HG03469 (cell line): ENCODE results near the gene RTN4RL2.
"Not testable (repeated sequence)": the region's sequence is repeated elsewhere in the genome, so short reads cannot be mapped to it uniquely, and the experiment has no call there.

Experiments used
- ATAC-seq: cut with Tn5 transposase; IDR thresholded peaks from one replicate; pipeline ENCODE4 v1.9.1; 2021; ENCODE audit warnings: mild to moderate bottlenecking, moderate library complexity, moderate number of reproducible peaks; ENCODE audit not compliant: unreplicated experiment

Gene RTN4RL2

GRCh38 chr11:57432149-57432561 is 28.2 kb upstream of the RTN4RL2 start:
- no peak for ATAC-seq

GRCh38 chr11:57432714-57433163 is 27.6 kb upstream of the RTN4RL2 start:
- ATAC-seq = peak; percentile 45

- no peak for ATAC-seq
Observed at GRCh38 chr11:57434640-57435546, 25.4 kb upstream of the RTN4RL2 start.

GRCh38 chr11:57436031-57436430 is 24.3 kb upstream of the RTN4RL2 start:
- ATAC-seq = no peak

- no peak for ATAC-seq
Observed at GRCh38 chr11:57438345-57439285, 21.7 kb upstream of the RTN4RL2 start.

- ATAC-seq = no peak
Observed at GRCh38 chr11:57439786-57440185, 20.5 kb upstream of the RTN4RL2 start.

- no peak for ATAC-seq
Observed at GRCh38 chr11:57440744-57441414, 19.4 kb upstream of the RTN4RL2 start.

- no peak for ATAC-seq
Observed at GRCh38 chr11:57444362-57445121, 15.8 kb upstream of the RTN4RL2 start.

- ATAC-seq = not testable (repeated sequence)
Observed at GRCh38 chr11:57445122-57445394, 15.3 kb upstream of the RTN4RL2 start.

- ATAC-seq = no peak
Observed at GRCh38 chr11:57446055-57446454, 14.3 kb upstream of the RTN4RL2 start.

- no peak for ATAC-seq
Observed at GRCh38 chr11:57453543-57454177, 6.7 kb upstream of the RTN4RL2 start.

- no peak for ATAC-seq
Observed at GRCh38 chr11:57456960-57457642, 3.2 kb upstream of the RTN4RL2 start.

- ATAC-seq = no peak
Observed at GRCh38 chr11:57457643-57458023, 2.7 kb upstream of the RTN4RL2 start.

GRCh38 chr11:57458060-57458409 is 2.3 kb upstream of the RTN4RL2 start:
- ATAC-seq = no peak

GRCh38 chr11:57458410-57459163 is 1.7 kb upstream of the RTN4RL2 start:
- ATAC-seq = no peak

- no peak for ATAC-seq
Observed at GRCh38 chr11:57459164-57460021, 935 bp upstream of the RTN4RL2 start.

- no peak for ATAC-seq
Observed at GRCh38 chr11:57460758-57461749, 726 bp downstream of the RTN4RL2 start.
